K562 (cell line): ENCODE measurements around the gene PGD. TPM values are rescaled to one million over a fixed set of nuclear protein-coding genes. Genes with fewer than 3 reads are reported as not detected.

Source experiments
- ATF7 ChIP-seq: fragments of 450-650 bp; IDR thresholded peaks from 2 replicates; pipeline ENCODE4 v1.7.1; 2014; ENCODE audit warnings: mild to moderate bottlenecking, moderate library complexity
- DPF2 ChIP-seq: fragments of 450-650 bp; IDR thresholded peaks from 2 replicates; pipeline ENCODE4 v1.6.1; 2016
- EP400 ChIP-seq: fragments of 450-650 bp; IDR thresholded peaks from 2 replicates; pipeline ENCODE4 v1.6.1; 2017; ENCODE audit warnings: antibody characterized with exemption, mild to moderate bottlenecking, moderate library complexity
- ETS2 ChIP-seq: IDR thresholded peaks from 2 replicates; pipeline ENCODE4 v1.6.1; 2016; ENCODE audit warnings: borderline replicate concordance, missing genetic modification characterization, mild to moderate bottlenecking, moderate library complexity, missing compliant biosample characterization; ENCODE audit not compliant: poor library complexity, severe bottlenecking
- FOS ChIP-seq: IDR thresholded peaks from 3 replicates; pipeline ENCODE4 v1.6.1; 2011; ENCODE audit not compliant: insufficient read length; ENCODE audit errors: extremely low read depth
- HES1 ChIP-seq: fragments of 450-650 bp; IDR thresholded peaks from 2 replicates; pipeline ENCODE4 v1.6.1; 2016; ENCODE audit warnings: low read depth, mild to moderate bottlenecking, moderate library complexity
- JUNB ChIP-seq: fragments of 450-650 bp; formaldehyde crosslinking; conservative IDR thresholded peaks from 2 replicates; pipeline ENCODE4 v1.4.0; 2020; ENCODE audit warnings: mild to moderate bottlenecking
- KDM4B ChIP-seq, 2 experiments: fragments of 450-650 bp in 1 of 2; sonication (generic) in 1 of 2; IDR thresholded peaks; 2 replicates each; pipeline ENCODE4 v1.6.1; 2016 to 2017; ENCODE audit warnings: borderline replicate concordance in 2 of 2, antibody characterized with exemption in 1 of 2, low read depth in 1 of 2, mild to moderate bottlenecking in 1 of 2
- MAZ ChIP-seq, 2 experiments: fragments of 450-650 bp in 1 of 2; sonication (generic) in 1 of 2; formaldehyde crosslinking; IDR thresholded peaks in 1 of 2; conservative IDR thresholded peaks in 1 of 2; 2 replicates each; pipeline versions ENCODE4 v1.4.0 to v1.5.0; 2020; ENCODE audit warnings: mild to moderate bottlenecking in 1 of 2, missing genetic modification reagents in 1 of 2
- MLX ChIP-seq, 2 experiments: fragments of 450-650 bp in 1 of 2; sonication (generic) in 1 of 2; formaldehyde crosslinking; conservative IDR thresholded peaks; 2 replicates each; pipeline versions ENCODE4 v1.4.0 to v1.8.1; 2020 to 2022; ENCODE audit warnings: mild to moderate bottlenecking in 1 of 2, missing genetic modification reagents in 1 of 2
- MYBL2 ChIP-seq, 2 experiments: fragments of 450-650 bp in 1 of 2; sonication (generic) in 1 of 2; formaldehyde crosslinking in 1 of 2; IDR thresholded peaks; 2 replicates each; pipeline versions ENCODE4 v1.6.1 to v1.8.1; 2017 to 2022; ENCODE audit warnings: borderline replicate concordance in 1 of 2, inconsistent platforms in 1 of 2, low read depth in 1 of 2, mild to moderate bottlenecking in 1 of 2, missing genetic modification reagents in 1 of 2, moderate library complexity in 1 of 2
- MYC ChIP-seq, 2 experiments: fragments of 250-450 bp in 1 of 2; sonication (Bioruptor Pico) in 1 of 2; IDR thresholded peaks; 2 replicates each; pipeline versions ENCODE4 v1.5.1 to v1.6.1; 2012 to 2021; ENCODE audit warnings: low read depth in 2 of 2, borderline replicate concordance in 1 of 2, improper control_type of control experiment in 1 of 2, low read length in 1 of 2, mild to moderate bottlenecking in 1 of 2, moderate library complexity in 1 of 2
- NR2F6 ChIP-seq: fragments of 450-650 bp; formaldehyde crosslinking; IDR thresholded peaks from 2 replicates; pipeline ENCODE4 v1.4.0; 2020; ENCODE audit warnings: mild to moderate bottlenecking
- PBX2 ChIP-seq, 2 experiments: IDR thresholded peaks in 1 of 2; conservative IDR thresholded peaks in 1 of 2; 2 replicates each; pipeline ENCODE4 v1.6.1; 2016; ENCODE audit warnings: low read depth in 2 of 2, mild to moderate bottlenecking in 1 of 2, missing compliant biosample characterization in 1 of 2, missing genetic modification characterization in 1 of 2, moderate library complexity in 1 of 2
- SIRT6 ChIP-seq: IDR thresholded peaks from one replicate; pipeline ENCODE4 v1.6.1; 2012; ENCODE audit warnings: low read depth, mild to moderate bottlenecking, control low read depth, inconsistent platforms, low read length, moderate library complexity
- SMARCC2 ChIP-seq: fragments of 450-650 bp; IDR thresholded peaks from 2 replicates; pipeline ENCODE4 v1.6.1; 2017; ENCODE audit warnings: antibody characterized with exemption, moderate library complexity, mild to moderate bottlenecking, low read depth
- TAF9B ChIP-seq: fragments of 450-650 bp; IDR thresholded peaks from 2 replicates; pipeline ENCODE4 v1.6.1; 2018; ENCODE audit warnings: mild to moderate bottlenecking; ENCODE audit not compliant: partially characterized antibody
- TAL1 ChIP-seq: fragments of 450-650 bp; IDR thresholded peaks from 2 replicates; pipeline ENCODE4 v1.6.1; 2016; ENCODE audit warnings: mild to moderate bottlenecking
- TBL1XR1 ChIP-seq, 2 experiments: IDR thresholded peaks; 2 replicates each; pipeline ENCODE4 v1.6.1; 2012; ENCODE audit warnings: improper control_type of control experiment in 2 of 2, low read length in 2 of 2, mild to moderate bottlenecking in 1 of 2
- TEAD2 ChIP-seq: fragments of 450-650 bp; IDR thresholded peaks from 2 replicates; pipeline ENCODE4 v1.6.1; 2016; ENCODE audit warnings: missing genetic modification characterization, control low read depth, missing compliant biosample characterization
- ZBTB9 ChIP-seq: fragments of 450-650 bp; formaldehyde crosslinking; IDR thresholded peaks from 2 replicates; pipeline ENCODE4 v1.4.0; 2020; ENCODE audit warnings: mild to moderate bottlenecking, moderate library complexity
- ZEB2 ChIP-seq: fragments of 450-650 bp; IDR thresholded peaks from 2 replicates; pipeline ENCODE4 v1.6.1; 2016
- ZNF764 ChIP-seq: fragments of 250-450 bp; sonication (Bioruptor Pico); IDR thresholded peaks from 2 replicates; pipeline ENCODE4 v1.4.0; 2020; ENCODE audit warnings: low read depth, mild to moderate bottlenecking, moderate library complexity
- polyA plus RNA-seq, 8 experiments: library from polyadenylated mRNA; depleted of rRNA in 4 of 8; stranded (reverse) in 5 of 8; unstranded in 3 of 8; fragments of >200 nt; fragmentation: Nextera tagmentation in 2 of 8; fragmentation: Illumina TruSeq in 1 of 8; extraction: Ambion mirVana in 2 of 8; extraction: Trizol in 1 of 8; gene quantifications; 2 replicates each; pipeline versions ENCODE4 v1.2.1 to v1.2.3, GENCODE V29; 2011 to 2014; ENCODE audit warnings: inconsistent platforms in 1 of 8, missing spikeins in 1 of 8
- total RNA-seq, 7 experiments: library from RNA; depleted of rRNA in 6 of 7; stranded (reverse); fragments of >200 nt in 6 of 7; fragmentation: Illumina TruSeq in 2 of 7; extraction: Trizol in 2 of 7; gene quantifications; 2 replicates each; pipeline versions ENCODE4 v1.2.1 to v1.2.3, GENCODE V29; 2011 to 2021; ENCODE audit warnings: low replicate concordance in 1 of 7

Gene PGD
- total and polyA plus RNA-seq, 9 of the 15 experiments (the other 6 are each of a cell fraction or from before 2014, with no cell fraction given): 177 to 542 (median 270) TPM

- TF ChIP-seq EP400 (0 out of 2 replicates have a peak, but pooled peaks have one; percentile 39), NR2F6 (CRISPR knock-in tag) (no peak), KDM4B (IDR thresholded peaks at IDR 0.05; ENCODE audit: borderline replicate concordance in 2 of 2, low read depth in 1 of 2) (no peak), FOS (peak; percentile 57), TBL1XR1 (IDR thresholded peaks at IDR 0.05; ENCODE audit: low read length in 2 of 2) (peak in 1 of 2 experiments; percentile 53; a peak in 1 of 4 replicates), ZBTB9 (CRISPR knock-in tag) (no peak), TAL1 (peak; percentile 55), ATF7 (peak; percentile 48; the same call in 1 of the 2 replicates), SMARCC2 (peak; percentile 87), TAF9B (no peak), JUNB (CRISPR knock-in tag) (peak; percentile 88), ETS2 (no peak), ZEB2 (peak; percentile 58; the same call in 1 of the 2 replicates), SIRT6 (no peak), MYC (IDR thresholded peaks at IDR 0.05; ENCODE audit: low read depth, low read length) (peak; percentile 44; the same call in 1 of the 2 replicates), MYC (CRISPR knock-in tag; IDR thresholded peaks at IDR 0.05; ENCODE audit: borderline replicate concordance, low read depth) (no peak), ZNF764 (CRISPR knock-in tag) (no peak), DPF2 (peak; percentile 94), MAZ (CRISPR knock-in tag; conservative IDR thresholded peaks at IDR 0.05 in 1 of 2, IDR thresholded peaks at IDR 0.05 in 1 of 2) (no peak), HES1 (no peak), MYBL2 (IDR thresholded peaks at IDR 0.05; ENCODE audit: low read depth) (no peak), MYBL2 (CRISPR knock-in tag; IDR thresholded peaks at IDR 0.05; ENCODE audit: borderline replicate concordance) (no peak), TEAD2 (tag) (0 out of 2 replicates have a peak, but pooled peaks have one; percentile 3), PBX2 (CRISPR knock-in tag; IDR thresholded peaks at IDR 0.05; ENCODE audit: low read depth) (no peak), PBX2 (tag; conservative IDR thresholded peaks at IDR 0.05; ENCODE audit: low read depth) (no peak), MLX (CRISPR knock-in tag; conservative IDR thresholded peaks at IDR 0.05) (no peak)
Observed at GRCh38 chr1:10459184-10459583, 60.3 kb downstream of the PGD start (continued).
